Spinal cord (tissue), 10 donors: ENCODE data around the gene DENND5A. TPM values are rescaled to one million over a fixed set of nuclear protein-coding genes. Genes with fewer than 3 reads are reported as not detected.
"Not testable (repeated sequence)": the region's sequence is repeated elsewhere in the genome, so short reads cannot be mapped to it uniquely, and the experiment has no call there.

Experiments used
- DNase-seq, 6 donors: peaks; one replicate each; pipeline versions ENCODE4 v3.0.0 to v3.0.0-alpha.2; 2013 to 2015; ENCODE audit warnings: low spot score in 6 of 6, low read depth in 4 of 6
- H3K27ac ChIP-seq: one replicate; pipeline ENCODE4 v1.5.1; 2013; ENCODE audit warnings: low read depth, low read length, control low read depth
- H3K27me3 ChIP-seq: one replicate; pipeline ENCODE4 v1.6.1; 2013; ENCODE audit warnings: low read length; ENCODE audit not compliant: control insufficient read depth, insufficient read depth
- H3K36me3 ChIP-seq: one replicate; pipeline ENCODE4 v1.6.1; 2013; ENCODE audit warnings: low read length; ENCODE audit not compliant: control insufficient read depth, insufficient read depth
- H3K4me1 ChIP-seq: one replicate; pipeline ENCODE4 v1.6.1; 2013; ENCODE audit warnings: low read length; ENCODE audit not compliant: control insufficient read depth, insufficient read depth
- H3K4me3 ChIP-seq: one replicate; pipeline ENCODE4 v1.5.1; 2013; ENCODE audit warnings: low read depth, low read length, control low read depth
- H3K9me3 ChIP-seq: one replicate; pipeline ENCODE4 v1.6.1; 2013; ENCODE audit warnings: low read length; ENCODE audit not compliant: control insufficient read depth, insufficient read depth
- WGBS: methylation state at CpG from one replicate; pipeline ENCODE4 v1.1.5; 2013; ENCODE audit warnings: missing lambda C conversion rate; ENCODE audit not compliant: insufficient coverage; 5-methylcytosine and 5-hydroxymethylcytosine counted together
- polyA plus RNA-seq, 2 donors: library from polyadenylated mRNA; unstranded; fragments of 120-200 nt; gene quantifications; one replicate each; pipeline ENCODE4 v1.2.1, GENCODE V29; 2013; ENCODE audit not compliant: insufficient read length in 2 of 2
- total RNA-seq, 2 donors: library from RNA; depleted of rRNA in 1 of 2; stranded (reverse); fragments of 120-200 nt in 1 of 2; fragments of >200 nt in 1 of 2; gene quantifications; one replicate each; pipeline versions ENCODE4 v1.2.3 to v1.2.4, GENCODE V29; 2013 to 2014
- donor health status: healthy.

The DENND5A gene
- total and polyA plus RNA-seq, 4 donors, result 179 to 285 (median 183) TPM

DNA sequence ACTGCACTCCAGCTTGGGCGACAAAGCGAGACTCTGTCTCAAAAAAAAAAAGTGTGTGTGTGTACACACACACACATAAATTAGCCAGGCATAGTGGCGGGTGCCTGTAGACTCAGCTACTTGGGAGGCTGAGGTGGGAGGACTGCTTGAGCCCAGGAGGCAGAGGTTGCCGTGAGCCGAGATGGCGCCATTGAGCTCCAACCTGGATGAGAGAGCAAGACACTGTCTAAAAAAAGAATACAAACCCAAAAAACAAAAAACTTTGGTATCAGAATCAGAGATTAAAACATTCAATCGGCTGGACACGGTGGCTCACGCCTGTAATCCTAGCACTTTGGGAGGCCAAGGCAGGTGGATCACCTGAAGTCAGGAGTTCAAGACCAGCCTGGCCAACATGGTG, 44.3 kb downstream of the DENND5A start:
- H3K4me3 ChIP-seq, H3K27me3 ChIP-seq, H3K27ac ChIP-seq, H3K4me1 ChIP-seq, DNase-seq, H3K9me3 ChIP-seq, H3K36me3 ChIP-seq: not testable (repeated sequence)
- WGBS, result 92% methylated on average over 2 of the region's 9 CpGs

- Histone ChIP-seq H3K4me1 (peaks cover 8% of the 10 kb centered on the region), H3K36me3 (no peaks in the 10 kb centered on the region), H3K4me3 (no peak overlapping the region), H3K9me3 (no peaks in the 10 kb centered on the region), H3K27ac (no peak overlapping the region), H3K27me3 (no peaks in the 10 kb centered on the region)
- DNase-seq, result no peak
- WGBS, result 100% methylated on average over 1 of the region's 2 CpGs
Observed at GRCh38 chr11:9219572-9219971, 45.6 kb downstream of the DENND5A start.

DNA sequence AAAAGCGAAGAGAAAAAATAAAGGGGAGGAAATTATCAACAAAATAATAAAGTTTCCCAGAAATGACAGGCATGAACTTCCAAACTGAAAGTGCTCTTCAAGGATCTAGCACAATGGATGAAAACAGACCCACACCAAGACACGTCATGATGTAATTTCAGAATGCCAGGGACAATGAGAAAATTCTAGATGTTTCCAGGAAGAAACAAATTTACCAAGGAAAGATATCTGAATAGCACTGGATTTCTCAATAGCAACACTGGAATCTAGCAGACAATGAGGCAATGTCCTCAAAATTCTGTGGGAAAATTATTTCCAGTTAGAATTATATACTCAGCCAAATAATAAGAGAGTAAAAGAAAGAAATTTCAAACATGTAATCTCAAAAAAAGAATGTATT, 46.0 kb downstream of the DENND5A start:
- peaks cover 9% of the 10 kb centered on the region for H3K4me1 ChIP-seq
- no peak for DNase-seq
- H3K36me3 ChIP-seq, result no peaks in the 10 kb centered on the region
- H3K27me3 ChIP-seq, result no peaks in the 10 kb centered on the region
- H3K4me3 ChIP-seq, result no peak overlapping the region
- WGBS, result no CpG with 5 or more reads among the region's 2 CpGs
- no peaks in the 10 kb centered on the region for H3K9me3 ChIP-seq
- H3K27ac ChIP-seq, result no peak overlapping the region

- Histone ChIP-seq H3K4me3 (no peak overlapping the region), H3K27me3 (no peaks in the 10 kb centered on the region), H3K4me1 (peaks cover 5% of the 10 kb centered on the region), H3K9me3 (no peaks in the 10 kb centered on the region), H3K27ac (no peak overlapping the region), H3K36me3 (no peaks in the 10 kb centered on the region)
- WGBS, result 100% methylated on average over 3 of the region's 5 CpGs
- no peak for DNase-seq
Observed at GRCh38 chr11:9214765-9215164, 50.4 kb downstream of the DENND5A start.

DNA sequence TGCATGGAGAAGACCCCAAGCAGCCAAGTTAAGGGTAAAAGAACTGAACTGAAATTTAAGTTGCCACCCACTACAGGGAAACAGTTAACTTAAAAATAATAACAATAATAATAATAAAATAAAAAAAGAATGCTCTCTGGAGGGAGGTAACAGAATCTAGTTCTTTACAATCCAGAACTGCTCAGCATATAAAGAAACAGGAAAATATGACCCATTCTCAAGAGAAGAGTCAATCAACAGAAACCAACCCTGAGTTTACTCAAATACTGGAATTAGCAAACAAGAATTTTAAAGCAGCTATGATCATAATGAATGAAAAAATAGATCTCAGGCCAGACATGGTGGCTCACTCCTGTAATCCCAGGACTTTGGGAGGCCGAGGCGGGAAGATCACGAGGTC, 53.8 kb downstream of the DENND5A start:
- Histone ChIP-seq H3K4me1 (peaks cover 5% of the 10 kb centered on the region), H3K9me3 (no peaks in the 10 kb centered on the region), H3K4me3 (no peak overlapping the region), H3K27me3 (no peaks in the 10 kb centered on the region), H3K36me3 (no peaks in the 10 kb centered on the region), H3K27ac (no peak overlapping the region)
- DNase-seq, result no peak
- no CpG with 5 or more reads among the region's 3 CpGs for WGBS

GRCh38 chr11:9210922-9211320, 54.2 kb downstream of the DENND5A start:
- Histone ChIP-seq H3K36me3 (no peaks in the 10 kb centered on the region), H3K4me3 (no peak overlapping the region), H3K27me3 (no peaks in the 10 kb centered on the region), H3K9me3 (no peaks in the 10 kb centered on the region), H3K4me1 (peaks cover 5% of the 10 kb centered on the region), H3K27ac (no peak overlapping the region)
- no peak for DNase-seq
- WGBS, result no CpG with 5 or more reads among the region's 1 CpG

DNA sequence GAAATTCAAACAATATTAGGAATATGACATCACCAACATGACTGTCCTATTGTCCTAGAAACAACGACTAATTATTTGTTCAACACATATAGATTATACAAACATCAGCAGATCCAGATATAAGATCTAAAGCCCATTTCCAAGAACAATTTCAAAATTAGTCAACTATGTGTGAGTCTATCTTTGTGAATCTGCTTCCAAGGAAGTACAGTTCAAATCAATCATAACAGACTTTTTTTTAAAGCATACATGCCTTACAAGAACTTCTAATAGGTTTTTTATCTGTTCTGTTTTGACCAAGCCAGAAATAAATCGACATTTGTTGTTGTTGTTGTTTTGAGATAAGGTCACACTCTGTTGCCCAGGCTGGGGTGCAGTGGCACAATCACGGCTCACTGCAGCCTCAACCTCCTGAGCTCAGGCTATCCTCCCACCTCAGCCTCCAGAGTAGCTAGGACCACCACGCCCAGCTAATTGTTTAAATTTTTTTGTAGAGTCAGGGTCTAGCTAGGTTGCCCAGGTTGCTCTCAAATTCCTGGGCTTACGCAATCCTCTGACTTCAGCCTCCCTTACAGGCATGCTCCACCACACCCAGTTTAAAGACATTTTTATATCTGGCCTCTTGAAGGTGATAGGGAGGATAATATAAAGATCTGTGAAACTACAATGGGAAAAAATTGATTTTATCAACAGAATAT, 54.8 kb downstream of the DENND5A start:
- H3K4me1 ChIP-seq, result peaks cover 5% of the 10 kb centered on the region

GRCh38 chr11:9209604-9210003, 55.5 kb downstream of the DENND5A start:
- not testable (repeated sequence) for H3K36me3 ChIP-seq, H3K27me3 ChIP-seq, H3K27ac ChIP-seq, DNase-seq, H3K9me3 ChIP-seq, H3K4me3 ChIP-seq, H3K4me1 ChIP-seq
- WGBS, result no CpG with 5 or more reads among the region's 4 CpGs

More for the DNA sequence above, 54.8 kb downstream of the DENND5A start:
- no peaks in the 10 kb centered on the region for H3K27me3 ChIP-seq
- no peak overlapping the region for H3K4me3 ChIP-seq
- no peak overlapping the region for H3K27ac ChIP-seq
- H3K36me3 ChIP-seq, result peaks cover 2% of the 10 kb centered on the region
- no CpG with 5 or more reads among the region's 5 CpGs for WGBS
- no peaks in the 10 kb centered on the region for H3K9me3 ChIP-seq
- no peak for DNase-seq

DNA sequence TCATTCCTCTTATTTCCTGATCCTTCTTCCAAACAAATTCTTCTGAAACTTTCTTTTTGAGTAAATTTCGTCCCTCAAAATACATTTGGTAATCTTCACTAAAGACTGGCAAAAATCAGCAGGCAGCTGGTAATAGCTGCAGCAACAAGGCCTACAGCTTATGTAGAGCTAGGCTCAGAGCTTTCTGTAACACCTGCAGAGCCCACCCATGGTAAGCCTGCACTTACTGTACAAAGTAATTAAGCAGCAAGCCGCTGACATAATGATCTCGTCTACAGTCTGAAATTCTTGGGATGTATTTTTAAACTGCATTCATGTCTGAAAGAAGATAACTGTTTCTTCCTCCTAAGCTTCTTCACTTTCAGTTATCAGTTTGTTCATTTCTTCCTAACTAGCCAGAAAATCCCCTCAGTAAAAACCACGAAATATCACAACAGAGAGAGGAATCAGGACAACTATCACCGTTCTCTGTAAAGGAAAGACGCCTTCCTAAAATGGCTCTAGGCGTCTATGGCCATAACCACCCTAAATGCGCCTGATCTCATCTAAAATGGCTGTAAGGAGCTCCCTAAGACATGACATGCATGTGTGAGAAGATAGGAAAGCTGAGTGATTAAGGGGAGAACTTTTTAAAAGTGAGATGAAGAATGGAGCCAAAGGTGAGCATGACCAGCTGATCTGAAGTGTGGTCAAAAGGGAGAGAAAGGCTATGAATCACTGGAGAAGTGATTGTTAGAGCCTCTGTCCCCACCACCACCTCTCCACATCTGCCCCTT, 56.2 kb downstream of the DENND5A start:
- peak in 1 of 6 donors; percentile 60 for DNase-seq
- H3K4me3 ChIP-seq, result no peak overlapping the region
- H3K27ac ChIP-seq, result no peak overlapping the region
- H3K9me3 ChIP-seq, result no peaks in the 10 kb centered on the region
- H3K36me3 ChIP-seq, result peaks cover 2% of the 10 kb centered on the region
- H3K4me1 ChIP-seq, result no peaks in the 10 kb centered on the region
- WGBS, result 80% methylated on average over 6 of the region's 8 CpGs
- no peaks in the 10 kb centered on the region for H3K27me3 ChIP-seq

DNA sequence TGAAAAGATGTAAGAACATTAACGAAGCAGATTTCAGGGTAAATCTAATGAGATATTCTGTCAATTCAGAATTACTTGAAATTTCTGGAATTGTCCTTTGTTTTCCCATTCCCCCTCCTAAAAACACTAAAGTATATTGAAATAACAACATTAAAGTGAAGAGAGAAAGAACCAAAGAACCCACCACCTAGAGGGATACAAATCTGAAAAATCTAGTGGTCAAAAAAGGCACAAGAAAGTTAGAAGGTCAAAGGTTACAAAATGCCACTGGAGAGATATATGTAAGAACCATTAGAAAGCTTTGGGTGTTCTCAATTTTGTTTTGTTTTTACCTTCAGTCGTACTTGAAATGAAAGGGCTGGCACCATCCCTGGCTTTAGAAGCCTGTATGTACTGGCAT, 57.9 kb downstream of the DENND5A start:
- Histone ChIP-seq H3K4me1 (no peaks in the 10 kb centered on the region), H3K36me3 (peaks cover 7% of the 10 kb centered on the region), H3K27me3 (no peaks in the 10 kb centered on the region), H3K27ac (no peak overlapping the region), H3K9me3 (no peaks in the 10 kb centered on the region), H3K4me3 (no peak overlapping the region)
- no CpG with 5 or more reads among the region's 2 CpGs for WGBS
- no peak for DNase-seq
